ENCODE measurements around the gene FRAS1.
"Not testable (repeated sequence)": the region's sequence is repeated elsewhere in the genome, so short reads cannot be mapped to it uniquely, and the experiment has no call there.

The FRAS1 gene

DNA sequence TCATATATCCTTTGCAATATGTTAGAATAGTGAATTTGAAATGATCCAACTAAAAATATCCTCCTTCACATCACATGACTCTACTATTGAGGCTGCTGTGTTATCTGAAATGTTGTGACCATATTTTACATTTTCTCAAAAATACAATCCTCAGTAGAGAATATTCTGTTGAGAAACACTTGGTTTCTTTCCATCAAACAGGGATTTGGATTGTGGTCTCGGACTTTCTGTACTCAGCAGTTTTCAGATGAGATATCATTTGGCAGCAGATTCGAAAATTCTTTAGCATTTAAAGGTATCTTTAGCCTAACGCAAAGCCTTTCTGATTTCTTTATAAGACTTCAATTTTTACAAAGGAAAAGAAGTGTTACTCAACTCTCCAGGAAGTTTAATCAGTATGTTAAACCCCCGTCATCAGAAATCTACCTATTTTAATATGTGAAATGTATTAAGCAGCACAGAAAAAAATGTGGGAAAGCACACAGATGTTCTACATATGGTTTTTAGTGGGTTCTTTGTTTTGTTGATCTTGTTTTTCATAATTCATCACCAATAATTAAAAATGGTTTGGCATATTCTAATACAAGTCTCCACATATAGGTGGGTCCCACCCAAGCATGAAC, 439.0 kb downstream of the FRAS1 start:
- DNase-seq (ENCODE audit: extremely low spot score): no peak
- ChIA-PET POLR2A (no interaction called here), CTCF (no interaction called here)
- TF ChIP-seq SUZ12 (IDR thresholded peaks at IDR 0.05) (no peak), ARNT (IDR thresholded peaks at IDR 0.05) (no peak), L3MBTL2 (conservative IDR thresholded peaks at IDR 0.05) (no peak), CTBP1 (IDR thresholded peaks at IDR 0.05; ENCODE audit: borderline replicate concordance) (no peak), FOXK2 (IDR thresholded peaks at IDR 0.05) (no peak), HDGF (IDR thresholded peaks at IDR 0.05; ENCODE audit: borderline replicate concordance) (no peak), ELF4 (IDR thresholded peaks at IDR 0.05) (no peak), BHLHE40 (IDR thresholded peaks at IDR 0.05; ENCODE audit: borderline replicate concordance) (no peak)

DNA sequence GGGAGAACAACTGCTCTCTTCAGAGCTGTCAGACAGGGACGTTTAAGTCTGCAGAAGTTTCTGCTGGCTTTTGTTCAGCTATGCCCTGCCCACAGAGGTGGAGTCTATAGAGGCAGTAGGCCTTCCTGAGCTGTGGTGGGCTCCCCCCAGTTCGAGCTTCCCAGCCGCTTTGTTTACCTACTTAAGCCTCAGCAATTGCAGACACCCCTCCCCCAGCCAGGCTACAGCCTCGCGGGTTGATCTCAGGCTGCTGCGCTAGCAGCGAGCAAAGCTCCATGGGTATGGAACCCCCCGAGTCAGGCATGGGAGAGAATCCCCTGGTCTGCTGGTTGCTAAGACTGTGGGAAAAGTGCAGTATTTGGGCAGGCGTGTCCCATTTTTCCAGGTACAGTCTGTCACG, 449.1 kb downstream of the FRAS1 start:
- CTCF ChIA-PET; DNase-seq (ENCODE audit: extremely low spot score); POLR2A ChIA-PET: not testable (repeated sequence)

DNA sequence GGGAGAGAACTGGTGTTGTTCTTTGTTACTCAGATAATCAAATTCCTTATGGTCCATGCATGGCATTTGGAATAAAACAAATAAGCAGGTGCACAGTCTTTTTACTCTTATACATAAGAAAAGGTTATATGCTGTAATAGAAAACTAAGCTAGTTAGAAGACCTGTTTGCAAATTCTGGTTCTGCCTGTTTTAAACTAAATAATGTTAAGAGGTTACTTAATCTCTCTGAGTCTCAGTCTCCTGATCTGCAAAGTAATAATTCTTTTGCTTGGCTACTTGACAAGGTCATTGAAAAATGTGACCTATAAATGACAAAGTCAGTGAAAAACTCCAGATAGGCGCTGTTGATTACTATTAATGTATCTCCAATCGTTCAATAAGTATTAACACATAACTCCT, 451.9 kb downstream of the FRAS1 start:
- CTCF ChIA-PET: no interaction called here
- POLR2A ChIA-PET: no interaction called here
- no peak for DNase-seq (ENCODE audit: extremely low spot score)
- TF ChIP-seq ELF4 (IDR thresholded peaks at IDR 0.05): no peak
- TF ChIP-seq FOXK2 (IDR thresholded peaks at IDR 0.05): no peak
- no peak for TF ChIP-seq FOXA1 (IDR thresholded peaks at IDR 0.05)
- no peak for TF ChIP-seq CTBP1 (IDR thresholded peaks at IDR 0.05; ENCODE audit: borderline replicate concordance)
- TF ChIP-seq, protein P1, sequence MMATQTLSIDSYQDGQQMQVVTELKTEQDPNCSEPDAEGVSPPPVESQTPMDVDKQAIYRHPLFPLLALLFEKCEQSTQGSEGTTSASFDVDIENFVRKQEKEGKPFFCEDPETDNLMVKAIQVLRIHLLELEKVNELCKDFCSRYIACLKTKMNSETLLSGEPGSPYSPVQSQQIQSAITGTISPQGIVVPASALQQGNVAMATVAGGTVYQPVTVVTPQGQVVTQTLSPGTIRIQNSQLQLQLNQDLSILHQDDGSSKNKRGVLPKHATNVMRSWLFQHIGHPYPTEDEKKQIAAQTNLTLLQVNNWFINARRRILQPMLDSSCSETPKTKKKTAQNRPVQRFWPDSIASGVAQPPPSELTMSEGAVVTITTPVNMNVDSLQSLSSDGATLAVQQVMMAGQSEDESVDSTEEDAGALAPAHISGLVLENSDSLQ (IDR thresholded peaks at IDR 0.05): no peak
- no peak for TF ChIP-seq BHLHE40 (IDR thresholded peaks at IDR 0.05; ENCODE audit: borderline replicate concordance)
- no peak for TF ChIP-seq L3MBTL2 (conservative IDR thresholded peaks at IDR 0.05)
- TF ChIP-seq ZNF384 (IDR thresholded peaks at IDR 0.05): no peak
- no peak for TF ChIP-seq ARNT (IDR thresholded peaks at IDR 0.05)
- no peak for TF ChIP-seq LEF1 (IDR thresholded peaks at IDR 0.05; ENCODE audit: borderline replicate concordance)
- no peak for TF ChIP-seq SUZ12 (IDR thresholded peaks at IDR 0.05)
- TF ChIP-seq FOXM1 (IDR thresholded peaks at IDR 0.05; ENCODE audit: borderline replicate concordance): no peak
- TF ChIP-seq NFRKB (IDR thresholded peaks at IDR 0.05): no peak
- TF ChIP-seq TARDBP (IDR thresholded peaks at IDR 0.05): no peak
- no peak for TF ChIP-seq SP1 (IDR thresholded peaks at IDR 0.05)
- no peak for TF ChIP-seq HDGF (IDR thresholded peaks at IDR 0.05; ENCODE audit: borderline replicate concordance)

DNA sequence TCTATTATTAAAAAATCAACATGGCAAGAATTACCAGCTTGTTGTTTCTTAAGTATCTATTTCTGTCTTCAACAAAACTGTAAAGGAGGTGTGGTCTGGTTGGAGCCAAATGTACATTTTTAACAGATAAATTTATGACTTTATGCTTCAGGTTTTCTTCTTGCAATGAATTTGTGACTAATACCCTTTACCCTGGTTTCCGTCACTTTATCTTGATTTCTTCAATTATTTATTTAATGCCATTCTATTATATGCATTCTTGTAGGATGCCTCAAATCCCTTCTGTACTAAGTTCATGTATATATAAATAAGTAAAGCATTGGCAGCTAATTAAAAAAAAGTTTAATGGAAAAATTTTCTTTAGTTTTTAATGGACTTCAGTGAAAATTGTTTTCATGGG, 453.0 kb downstream of the FRAS1 start:
- POLR2A ChIA-PET: no interaction called here
- TF ChIP-seq CTBP1 (IDR thresholded peaks at IDR 0.05; ENCODE audit: borderline replicate concordance) (no peak), FOXM1 (IDR thresholded peaks at IDR 0.05; ENCODE audit: borderline replicate concordance) (no peak), FOXK2 (IDR thresholded peaks at IDR 0.05) (no peak), FOXA1 (IDR thresholded peaks at IDR 0.05) (no peak), SUZ12 (IDR thresholded peaks at IDR 0.05) (no peak), BHLHE40 (IDR thresholded peaks at IDR 0.05; ENCODE audit: borderline replicate concordance) (no peak), SP1 (IDR thresholded peaks at IDR 0.05) (no peak), LEF1 (IDR thresholded peaks at IDR 0.05; ENCODE audit: borderline replicate concordance) (no peak), NFRKB (IDR thresholded peaks at IDR 0.05) (no peak), TARDBP (IDR thresholded peaks at IDR 0.05) (no peak), ARNT (IDR thresholded peaks at IDR 0.05) (no peak), ELF4 (IDR thresholded peaks at IDR 0.05) (no peak), ZNF384 (IDR thresholded peaks at IDR 0.05) (no peak), L3MBTL2 (conservative IDR thresholded peaks at IDR 0.05) (no peak), HDGF (IDR thresholded peaks at IDR 0.05; ENCODE audit: borderline replicate concordance) (no peak)
- TF ChIP-seq, protein P1 (IDR thresholded peaks at IDR 0.05): no peak
- CTCF ChIA-PET: no interaction called here

DNA sequence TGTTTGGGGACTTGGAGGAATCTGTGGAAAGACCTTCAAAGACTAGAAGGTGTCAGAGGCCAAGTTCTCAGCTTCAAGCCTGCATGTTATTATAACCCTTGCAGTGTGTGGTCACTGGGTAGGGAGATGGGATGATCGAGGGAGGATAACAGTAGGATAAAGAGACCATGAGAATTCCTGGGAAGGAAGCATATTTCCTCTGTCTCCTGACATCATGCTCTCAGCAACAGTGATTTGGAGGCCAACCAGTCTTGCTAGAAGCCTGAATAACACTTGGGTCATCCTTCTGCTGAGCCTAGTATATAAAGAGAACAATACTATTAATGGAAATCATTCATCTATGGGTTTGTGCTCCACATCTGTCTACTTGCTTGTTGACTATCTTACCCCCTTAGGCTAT, 453.6 kb downstream of the FRAS1 start:
- no peak for DNase-seq (ENCODE audit: extremely low spot score)
- ChIA-PET CTCF (no interaction called here), POLR2A (no interaction called here)
- no peak for TF ChIP-seq ARNT (IDR thresholded peaks at IDR 0.05)
- no peak for TF ChIP-seq BHLHE40 (IDR thresholded peaks at IDR 0.05; ENCODE audit: borderline replicate concordance)
- TF ChIP-seq LEF1 (IDR thresholded peaks at IDR 0.05; ENCODE audit: borderline replicate concordance): no peak
- TF ChIP-seq FOXM1 (IDR thresholded peaks at IDR 0.05; ENCODE audit: borderline replicate concordance): no peak
- no peak for TF ChIP-seq L3MBTL2 (conservative IDR thresholded peaks at IDR 0.05)
- TF ChIP-seq ZNF384 (IDR thresholded peaks at IDR 0.05): no peak
- no peak for TF ChIP-seq FOXA1 (IDR thresholded peaks at IDR 0.05)
- TF ChIP-seq SUZ12 (IDR thresholded peaks at IDR 0.05): no peak
- no peak for TF ChIP-seq FOXK2 (IDR thresholded peaks at IDR 0.05)
- no peak for TF ChIP-seq SP1 (IDR thresholded peaks at IDR 0.05)
- no peak for TF ChIP-seq ELF4 (IDR thresholded peaks at IDR 0.05)
- TF ChIP-seq CTBP1 (IDR thresholded peaks at IDR 0.05; ENCODE audit: borderline replicate concordance): no peak
- TF ChIP-seq NFRKB (IDR thresholded peaks at IDR 0.05): no peak
- TF ChIP-seq HDGF (IDR thresholded peaks at IDR 0.05; ENCODE audit: borderline replicate concordance): no peak
- TF ChIP-seq TARDBP (IDR thresholded peaks at IDR 0.05): no peak
- TF ChIP-seq, protein P1 (IDR thresholded peaks at IDR 0.05): no peak

More for the DNA sequence above, 453.0 kb downstream of the FRAS1 start:
- no peak for DNase-seq (ENCODE audit: extremely low spot score)

DNA sequence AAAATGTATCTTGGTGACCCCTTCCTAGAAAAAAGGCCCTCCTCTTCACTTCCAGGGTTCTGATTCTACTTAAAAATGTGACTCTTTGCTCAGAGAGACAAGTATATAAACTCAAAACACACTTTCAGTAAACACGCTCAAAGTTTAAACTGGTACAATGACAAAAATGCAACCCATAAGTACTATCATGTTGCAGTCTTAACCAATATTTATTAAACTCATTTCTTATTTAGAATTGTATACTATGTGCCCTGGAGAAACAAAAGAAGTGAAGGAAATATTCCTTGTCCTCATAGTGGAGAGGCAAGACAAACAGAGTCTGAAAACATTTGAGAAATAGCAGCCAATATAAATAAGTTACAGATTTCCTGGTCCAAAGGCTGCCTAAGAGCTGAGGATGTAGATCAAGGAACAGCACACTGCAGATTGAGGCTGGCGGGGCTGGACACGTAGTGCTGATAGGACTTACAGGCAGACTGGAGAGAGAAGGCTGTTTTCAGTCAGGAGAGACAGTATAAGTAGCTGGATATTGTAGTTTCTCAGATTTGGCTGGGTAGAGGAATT, 455.3 kb downstream of the FRAS1 start:
- DNase-seq (ENCODE audit: extremely low spot score): no peak
- ChIA-PET POLR2A (no interaction called here), CTCF (interaction anchor here (0.9 kb wide), 1 partner anchor 453 kb away, joined by 4 read pairs; no protein-coding TSS in a partner anchor)
- TF ChIP-seq FOXK2 (IDR thresholded peaks at IDR 0.05) (no peak), LEF1 (IDR thresholded peaks at IDR 0.05; ENCODE audit: borderline replicate concordance) (no peak), SP1 (IDR thresholded peaks at IDR 0.05) (no peak), SUZ12 (IDR thresholded peaks at IDR 0.05) (no peak), ARNT (IDR thresholded peaks at IDR 0.05) (no peak), ELF4 (IDR thresholded peaks at IDR 0.05) (no peak), NFRKB (IDR thresholded peaks at IDR 0.05) (no peak), HDGF (IDR thresholded peaks at IDR 0.05; ENCODE audit: borderline replicate concordance) (no peak), L3MBTL2 (conservative IDR thresholded peaks at IDR 0.05) (no peak), CTBP1 (IDR thresholded peaks at IDR 0.05; ENCODE audit: borderline replicate concordance) (no peak)
- TF ChIP-seq, protein P1 (IDR thresholded peaks at IDR 0.05): no peak

All from HEK293T (cell line).